ENCODE measurements around the gene ZCCHC9.
"Not testable (repeated sequence)": the region's sequence is repeated elsewhere in the genome, so short reads cannot be mapped to it uniquely, and the experiment has no call there.

The ZCCHC9 gene

DNA sequence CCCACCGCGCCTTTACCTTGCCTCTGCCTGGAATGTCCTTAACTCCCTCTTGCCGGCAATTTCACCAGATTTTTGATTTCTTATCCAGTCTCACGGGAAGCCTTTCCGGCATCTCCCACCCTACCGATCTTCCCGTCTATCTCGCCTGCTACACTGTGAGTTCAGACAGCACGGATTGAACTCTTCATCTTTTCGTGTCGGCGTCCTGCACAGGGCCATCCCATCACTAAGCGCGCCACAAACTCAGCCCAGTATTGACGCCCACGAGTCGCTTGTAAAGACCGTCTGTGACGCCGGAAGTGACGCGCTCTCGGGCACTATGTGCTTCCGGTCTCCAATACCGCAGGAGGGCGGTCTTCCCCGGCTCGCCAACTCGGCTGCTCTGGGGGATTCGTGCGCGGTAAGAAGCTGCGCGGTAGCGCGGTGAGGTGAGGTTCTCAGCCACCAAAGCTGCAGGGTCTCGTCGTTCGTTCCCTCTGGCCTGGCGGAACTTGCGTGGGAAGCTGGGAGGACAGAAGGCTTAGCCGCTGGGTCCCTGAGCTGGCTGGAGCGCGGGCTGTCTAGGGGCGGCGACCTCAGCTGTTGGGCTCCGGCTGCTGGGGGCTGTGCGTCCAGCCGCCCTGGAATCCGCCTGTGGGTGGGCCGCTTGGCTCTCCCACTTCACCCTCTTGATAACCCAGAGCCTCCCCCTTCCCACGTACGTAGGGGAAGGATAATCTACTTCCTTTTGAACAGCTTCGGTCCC, at the start of gene ZCCHC9:
Gene ZCCHC9, plus strand, starts transcription at position 317 of the 745 bp plus-strand sequence. CDS start 3,171 bp downstream, outside the sequence.
- FAIRE-seq, result peak; percentile 29

GRCh38 chr5:81251922-81252321, 49.5 kb upstream of the ZCCHC9 start:
- FAIRE-seq, result no peak

DNA sequence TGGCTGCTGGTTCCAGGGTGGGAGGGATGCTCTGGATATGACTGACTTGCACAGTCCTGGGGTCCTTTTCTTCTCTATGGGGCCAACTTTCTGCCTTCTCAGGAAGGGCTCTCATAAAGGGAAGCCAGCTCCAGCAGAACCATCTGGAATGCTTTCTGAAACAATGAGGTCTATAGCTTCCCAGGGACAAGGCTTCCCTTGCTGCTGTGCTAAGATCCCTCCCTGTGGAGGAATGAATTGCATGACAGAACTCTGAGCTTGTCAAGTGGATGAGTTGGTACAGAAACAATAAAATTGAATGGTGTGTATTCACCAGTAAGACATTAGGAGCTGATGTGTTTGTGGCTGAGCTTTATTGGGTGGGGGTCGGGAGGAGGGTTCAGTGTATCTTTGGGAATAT, 48.5 kb upstream of the ZCCHC9 start:
- FAIRE-seq, result no peak

- no peak for FAIRE-seq
These were observed 47.5 kb upstream of the ZCCHC9 start for GRCh38 chr5:81253875-81254274.

- FAIRE-seq, result no peak
These were observed 46.4 kb upstream of the ZCCHC9 start for GRCh38 chr5:81254886-81255559.

DNA sequence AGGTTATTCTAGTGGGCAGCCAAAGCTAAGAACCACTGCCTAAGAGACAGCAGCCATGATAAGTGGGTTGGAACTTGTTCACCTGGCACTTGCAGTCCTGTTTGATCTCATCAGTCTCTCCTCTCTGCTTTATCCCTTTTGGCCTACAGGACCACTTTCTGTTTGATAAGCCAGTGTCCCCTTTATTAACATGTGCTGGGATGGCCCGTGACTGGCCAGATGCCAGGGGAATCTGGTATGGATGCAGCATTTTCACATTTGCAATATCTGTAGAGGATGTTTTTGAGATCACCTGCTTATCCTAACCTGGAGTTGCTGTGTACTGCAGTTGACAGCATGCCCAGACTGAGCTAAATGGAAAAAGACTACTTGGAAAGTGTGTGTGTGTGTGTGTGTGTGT, 44.6 kb upstream of the ZCCHC9 start:
- FAIRE-seq, result no peak

GRCh38 chr5:81262796-81263195, 38.6 kb upstream of the ZCCHC9 start:
- not testable (repeated sequence) for FAIRE-seq

DNA sequence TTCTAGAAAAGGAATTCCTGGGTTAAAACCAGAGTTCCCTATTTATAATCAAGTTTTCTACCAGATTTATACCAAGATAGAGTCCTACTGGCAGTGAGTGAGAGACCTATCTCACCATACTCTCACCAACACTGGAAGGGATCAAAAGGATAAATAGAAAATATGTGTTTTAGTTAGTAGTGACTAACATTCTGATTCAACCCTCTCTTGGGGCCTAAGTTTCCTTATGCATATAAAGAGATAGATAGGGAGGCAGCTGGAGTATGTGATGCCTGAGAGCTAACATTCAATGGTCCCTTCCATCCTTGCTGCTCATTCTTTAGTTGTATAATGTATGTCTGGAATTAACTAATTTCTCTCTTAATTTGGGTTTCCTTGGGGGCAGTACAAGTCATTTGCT, 36.3 kb upstream of the ZCCHC9 start:
- no peak for FAIRE-seq

GRCh38 chr5:81268521-81269196, 32.7 kb upstream of the ZCCHC9 start:
- FAIRE-seq, result no peak

DNA sequence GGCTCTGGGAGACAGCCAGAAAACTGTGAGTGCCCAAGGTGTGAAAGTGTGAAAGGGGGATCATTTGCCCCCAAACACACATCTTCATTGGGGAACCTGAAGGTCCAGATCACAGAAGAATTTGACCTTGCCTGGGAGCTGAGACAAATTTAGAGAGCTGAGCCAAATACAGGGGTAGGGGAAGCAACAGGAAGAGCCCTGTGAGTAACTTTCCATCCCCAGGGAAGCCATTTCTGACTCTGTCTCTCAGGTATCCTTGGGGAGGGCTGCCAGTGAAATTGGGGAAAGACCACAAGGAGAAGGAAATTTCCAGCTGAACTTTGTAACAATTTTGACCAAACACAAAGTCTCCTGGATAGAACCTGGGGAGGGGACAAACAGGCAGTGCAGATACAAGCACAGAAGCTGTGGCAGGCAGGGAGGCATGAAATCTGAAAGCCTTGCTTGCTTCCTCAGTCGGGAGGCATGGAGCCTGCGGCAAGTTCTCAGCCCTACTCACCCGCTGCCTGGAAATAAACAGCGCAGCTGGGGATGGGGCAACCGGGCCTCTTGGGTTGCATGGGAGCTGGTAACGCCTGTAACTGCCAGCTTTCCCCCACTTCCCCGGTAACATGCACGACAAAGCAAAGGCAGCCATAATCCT, 31.5 kb upstream of the ZCCHC9 start:
- no peak for FAIRE-seq

DNA sequence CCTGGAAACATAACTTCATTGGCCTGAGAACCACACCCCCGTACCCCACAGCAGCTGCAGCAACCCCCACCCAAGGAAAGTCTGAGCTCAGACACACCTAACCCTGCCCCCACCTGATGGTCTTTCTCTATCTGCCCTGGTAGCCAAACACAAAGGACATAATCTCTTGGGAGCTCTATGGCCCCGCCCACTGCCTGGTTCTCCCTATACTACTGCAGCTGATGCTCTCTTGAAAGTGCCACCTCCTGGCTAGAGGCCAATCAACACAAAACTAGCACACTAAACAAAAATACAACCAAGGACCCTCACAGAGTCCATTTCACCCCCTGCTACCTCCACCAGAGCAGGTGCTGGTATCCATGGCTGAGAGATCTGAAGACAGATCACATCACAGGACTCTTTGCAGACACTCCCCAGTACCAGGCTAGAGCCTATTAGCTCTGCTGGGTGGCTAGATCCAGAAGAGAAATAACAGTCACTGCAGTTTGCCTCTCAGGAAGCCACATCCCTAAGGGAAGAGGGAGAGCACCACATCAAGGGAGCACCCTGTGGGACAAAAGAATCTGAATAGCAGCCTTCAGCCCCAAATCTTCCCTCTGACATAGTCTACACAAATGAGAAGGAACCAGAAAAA, 30.9 kb upstream of the ZCCHC9 start:
- FAIRE-seq, result not testable (repeated sequence)

DNA sequence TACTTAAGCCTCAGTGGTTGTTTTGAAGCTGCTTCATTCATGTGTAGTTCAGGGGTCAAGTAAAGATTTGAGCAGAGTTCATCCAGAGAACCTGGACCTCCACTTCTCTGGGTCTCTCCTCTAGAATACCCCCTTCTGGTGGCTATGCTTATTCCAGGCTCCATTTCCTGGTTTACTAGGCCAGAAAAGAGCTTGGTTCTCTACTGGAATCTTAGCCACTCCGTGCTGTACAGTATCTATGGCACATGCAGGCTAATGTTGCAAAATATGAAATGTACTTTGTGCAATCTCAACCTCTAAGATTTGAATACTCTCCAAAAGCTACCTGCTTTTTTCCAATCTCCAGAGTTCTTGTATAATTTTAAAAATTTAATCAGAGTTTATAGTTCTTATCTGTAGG, 17.4 kb upstream of the ZCCHC9 start:
- no peak for FAIRE-seq

GRCh38 chr5:81286059-81286617, 15.2 kb upstream of the ZCCHC9 start:
- no peak for FAIRE-seq

DNA sequence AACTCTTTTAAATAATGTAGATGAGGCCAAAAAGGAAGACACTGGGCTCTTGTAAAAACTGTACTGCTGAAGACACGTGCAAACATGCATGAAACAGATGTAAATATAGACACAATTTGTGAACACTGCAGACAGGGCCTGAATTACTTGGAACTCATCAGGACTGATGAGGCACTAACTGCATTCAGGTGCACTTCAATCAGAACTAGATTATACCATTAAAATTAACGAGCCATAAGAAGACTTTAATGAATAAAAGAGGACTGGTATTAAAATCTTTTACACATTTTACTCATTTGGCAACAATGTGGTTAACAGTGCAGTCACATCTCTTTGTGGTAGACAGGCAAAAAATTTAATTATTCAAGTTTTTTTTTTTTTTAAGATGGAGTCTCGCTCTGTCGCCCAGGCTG, 13.4 kb upstream of the ZCCHC9 start:
- no peak for FAIRE-seq

GRCh38 chr5:81290146-81290545, 11.2 kb upstream of the ZCCHC9 start:
- no peak for FAIRE-seq

- no peak for FAIRE-seq
These were observed 9.3 kb upstream of the ZCCHC9 start for GRCh38 chr5:81292130-81292529.

GRCh38 chr5:81294021-81294420, 7.4 kb upstream of the ZCCHC9 start:
- not testable (repeated sequence) for FAIRE-seq

- FAIRE-seq, result no peak
These were observed 3.9 kb upstream of the ZCCHC9 start for GRCh38 chr5:81297531-81297930.

DNA sequence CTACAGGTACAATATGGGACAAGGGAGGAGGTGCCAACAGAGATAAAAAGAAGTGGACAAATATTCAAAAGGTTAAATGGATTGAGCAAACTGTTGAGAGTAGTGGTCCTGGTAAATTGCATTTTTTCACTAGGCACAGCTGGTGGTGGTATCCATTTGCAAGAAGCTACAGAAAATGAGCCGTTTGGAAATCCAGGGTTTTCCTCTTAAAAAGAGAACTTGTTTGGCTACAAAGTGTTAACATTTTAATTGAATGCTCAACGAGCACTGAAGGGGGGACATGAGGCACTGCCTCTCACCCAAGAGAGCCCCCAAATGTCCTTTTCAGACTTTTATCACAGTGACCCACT, 491 bp upstream of the ZCCHC9 start:
- FAIRE-seq, result no peak

DNA sequence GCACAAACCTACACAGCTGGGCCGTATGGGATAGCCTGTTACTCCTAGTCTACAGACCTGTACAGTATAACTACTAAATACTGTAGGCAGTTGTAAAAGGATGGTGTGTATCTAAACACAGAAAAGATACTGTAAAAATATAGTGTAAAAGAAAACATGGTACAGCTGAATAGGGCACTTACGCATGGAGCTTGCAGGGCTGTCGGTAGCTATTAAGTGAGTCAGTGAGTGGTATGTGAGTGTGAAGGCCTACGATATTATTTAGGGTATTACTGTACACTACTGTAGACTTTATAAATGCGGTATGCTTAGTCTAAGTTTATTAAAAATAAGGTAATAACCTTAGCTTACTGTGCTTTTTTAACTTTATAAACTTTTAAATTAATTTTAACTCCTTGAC, 1.2 kb downstream of the ZCCHC9 start:
- no peak for FAIRE-seq

DNA sequence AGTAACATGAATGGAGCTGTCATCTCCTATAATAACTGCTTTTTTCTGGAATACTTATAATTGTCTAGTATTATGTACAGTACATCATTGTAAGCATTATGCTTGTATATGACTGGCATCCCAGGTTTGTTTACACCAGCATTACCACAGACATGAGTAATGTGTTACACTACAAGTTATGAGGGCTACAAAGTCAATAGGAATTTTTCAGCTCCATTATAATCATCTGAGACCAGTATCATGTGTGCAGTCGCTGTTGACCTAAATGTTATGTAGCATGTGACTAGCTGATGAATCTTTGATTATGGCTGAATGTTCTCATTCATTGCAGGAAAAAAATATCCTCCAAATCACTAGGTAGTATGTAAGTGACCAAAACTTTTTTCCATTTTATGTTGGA, 2.2 kb downstream of the ZCCHC9 start:
- FAIRE-seq, result no peak

DNA sequence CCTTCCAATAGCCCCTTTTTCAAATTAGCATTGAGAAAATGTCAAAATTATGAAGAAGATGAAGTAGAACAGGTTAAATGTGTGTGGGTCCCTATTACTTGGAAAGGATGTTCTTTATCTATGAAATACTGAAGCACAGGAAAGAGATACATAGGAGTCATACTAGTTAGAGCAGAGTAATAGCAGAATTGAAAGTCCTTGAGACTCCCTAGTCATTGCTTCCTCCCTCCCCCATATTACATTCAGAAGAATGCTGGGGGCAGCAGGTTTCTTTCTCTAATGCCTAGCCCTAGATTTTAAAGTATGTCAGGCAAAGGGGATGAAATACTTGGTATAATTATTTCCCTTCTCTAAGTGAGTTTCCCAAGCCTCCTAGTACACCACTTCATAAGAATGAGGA, 4.4 kb downstream of the ZCCHC9 start:
- no peak for FAIRE-seq

DNA sequence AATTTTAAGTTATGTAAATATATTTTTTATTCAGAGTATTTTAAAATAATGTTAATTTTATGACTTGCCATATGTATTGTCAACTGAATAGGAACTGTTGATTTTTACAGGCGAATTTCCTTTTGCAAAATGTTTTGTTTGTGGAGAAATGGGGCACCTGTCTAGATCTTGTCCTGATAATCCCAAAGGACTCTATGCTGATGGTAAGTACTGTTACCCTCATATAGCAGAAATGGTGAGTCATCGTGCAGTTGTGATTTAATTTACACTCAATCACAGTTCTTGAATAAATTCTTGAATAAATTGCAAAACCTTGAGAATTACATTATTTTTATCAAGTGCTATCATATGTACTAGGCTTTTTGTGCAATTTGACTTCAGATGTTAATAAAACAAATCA, 7.4 kb downstream of the ZCCHC9 start:
- FAIRE-seq, result no peak
